DMS114 treated with DMSO at 0.1 percent for 48 hours (cell line): Measurements from ENCODE around the gene SSR1.
A peak's percentile ranks its signal among the peaks of the same experiment; 100 is the strongest.
"Not testable (repeated sequence)": the region's sequence is repeated elsewhere in the genome, so short reads cannot be mapped to it uniquely, and the experiment has no call there.

Experiments used
- DNase-seq: peaks from one replicate; lab custom pipeline; 2025; ENCODE audit not compliant: unreplicated experiment; lab: John Stamatoyannopoulos, UW

Gene SSR1

DNA sequence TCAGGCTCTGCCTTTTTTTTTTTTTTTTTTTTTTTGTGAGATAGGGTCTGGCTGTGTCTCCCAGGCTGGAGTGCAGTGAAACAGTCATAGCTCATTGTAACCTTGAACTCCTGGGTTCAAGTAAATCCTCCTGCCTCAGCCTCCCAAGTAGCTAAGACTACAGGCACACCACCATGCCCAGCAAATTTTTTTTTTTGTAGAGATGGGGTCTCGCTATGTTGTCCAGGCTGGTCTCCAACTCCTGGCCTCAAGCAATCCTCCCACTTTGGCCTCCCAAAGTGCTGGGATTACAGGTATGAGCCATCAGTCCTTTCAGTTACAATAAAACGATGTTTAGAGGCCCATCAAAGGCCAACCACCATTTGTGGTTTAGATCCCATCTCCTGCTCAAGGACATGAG lies 6.4 kb upstream of the SSR1 start:
- DNase-seq = not testable (repeated sequence)

DNA sequence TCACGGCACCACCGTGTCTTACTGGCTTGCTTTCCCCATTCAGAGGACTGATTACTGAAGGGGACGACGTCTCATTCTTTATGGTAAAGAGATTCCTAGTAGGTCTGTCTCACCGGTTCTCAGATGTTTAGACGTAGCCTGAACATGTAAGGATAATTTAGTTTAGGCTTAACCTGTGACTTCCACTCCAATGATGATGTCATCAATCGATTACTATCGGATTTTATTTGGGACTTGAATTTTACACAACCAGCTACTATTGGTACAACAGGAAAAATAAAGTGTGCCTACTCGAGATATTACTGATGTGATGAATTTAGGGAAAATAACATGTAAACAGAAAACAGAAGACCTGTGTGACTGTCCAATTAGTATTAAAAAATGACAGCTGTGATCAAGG lies 4.5 kb upstream of the SSR1 start:
- no peak for DNase-seq

DNA sequence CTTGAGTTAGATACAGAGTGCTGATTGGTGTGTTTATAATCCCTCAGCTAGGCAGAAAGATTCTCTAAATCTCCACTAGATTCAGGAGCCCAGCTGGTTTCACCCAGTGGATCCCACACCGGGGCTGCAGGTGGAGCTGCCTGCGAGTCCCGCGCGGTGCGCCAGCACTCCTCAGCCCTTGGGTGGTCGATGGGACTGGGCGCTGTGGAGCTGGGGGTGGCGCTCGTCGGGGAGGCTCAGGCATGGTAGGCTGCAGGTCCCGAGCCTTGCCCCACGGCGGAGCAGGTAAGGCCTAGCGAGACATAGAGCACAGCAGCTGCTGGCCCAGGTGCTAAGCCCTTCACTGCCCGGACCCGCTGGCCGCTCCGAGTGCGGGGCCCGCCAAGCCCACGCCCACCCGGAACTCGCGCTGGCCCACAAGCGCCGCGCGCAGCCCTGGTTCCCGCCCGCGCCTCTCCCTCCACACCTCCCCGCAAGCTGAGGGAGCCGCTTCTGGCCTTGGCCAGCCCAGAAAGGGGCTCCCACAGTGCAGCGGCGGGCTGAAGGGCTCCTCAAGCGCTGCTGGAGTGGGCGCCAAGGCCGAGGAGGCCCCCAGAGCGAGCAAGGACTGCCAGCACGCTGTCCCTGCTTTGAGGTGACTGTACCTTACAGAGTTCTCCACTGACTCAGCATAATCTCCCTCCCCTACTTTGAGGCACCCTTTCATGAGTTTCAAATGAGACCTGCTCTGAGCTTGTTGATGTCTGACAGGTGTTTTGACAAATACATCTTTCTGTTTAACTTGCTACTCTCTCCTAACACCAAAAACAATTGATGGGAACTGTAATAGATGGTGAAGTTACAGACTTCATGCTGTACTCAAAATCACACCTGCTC lies 3.9 kb upstream of the SSR1 start:
- no peak for DNase-seq

DNA sequence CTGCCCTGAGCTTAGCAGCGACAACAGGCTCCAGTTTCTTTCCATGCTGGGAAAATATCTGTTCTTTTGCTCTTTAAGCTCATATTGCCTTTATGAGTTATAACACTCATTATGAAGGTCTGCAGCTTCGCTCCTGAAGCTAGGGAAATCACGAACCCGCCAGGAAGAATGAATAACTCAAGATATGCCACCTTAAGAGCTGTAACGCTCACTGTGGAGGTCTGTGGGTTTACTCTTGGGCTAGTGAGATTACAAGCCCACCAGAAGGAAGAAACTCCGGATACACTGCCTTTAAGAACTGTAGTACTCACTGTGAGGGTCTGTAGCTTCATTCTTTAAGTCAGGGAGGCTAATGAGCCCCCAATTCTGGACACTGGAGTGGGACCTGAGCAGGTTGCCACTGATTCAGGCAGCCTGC lies 3.0 kb upstream of the SSR1 start:
- DNase-seq = no peak

DNA sequence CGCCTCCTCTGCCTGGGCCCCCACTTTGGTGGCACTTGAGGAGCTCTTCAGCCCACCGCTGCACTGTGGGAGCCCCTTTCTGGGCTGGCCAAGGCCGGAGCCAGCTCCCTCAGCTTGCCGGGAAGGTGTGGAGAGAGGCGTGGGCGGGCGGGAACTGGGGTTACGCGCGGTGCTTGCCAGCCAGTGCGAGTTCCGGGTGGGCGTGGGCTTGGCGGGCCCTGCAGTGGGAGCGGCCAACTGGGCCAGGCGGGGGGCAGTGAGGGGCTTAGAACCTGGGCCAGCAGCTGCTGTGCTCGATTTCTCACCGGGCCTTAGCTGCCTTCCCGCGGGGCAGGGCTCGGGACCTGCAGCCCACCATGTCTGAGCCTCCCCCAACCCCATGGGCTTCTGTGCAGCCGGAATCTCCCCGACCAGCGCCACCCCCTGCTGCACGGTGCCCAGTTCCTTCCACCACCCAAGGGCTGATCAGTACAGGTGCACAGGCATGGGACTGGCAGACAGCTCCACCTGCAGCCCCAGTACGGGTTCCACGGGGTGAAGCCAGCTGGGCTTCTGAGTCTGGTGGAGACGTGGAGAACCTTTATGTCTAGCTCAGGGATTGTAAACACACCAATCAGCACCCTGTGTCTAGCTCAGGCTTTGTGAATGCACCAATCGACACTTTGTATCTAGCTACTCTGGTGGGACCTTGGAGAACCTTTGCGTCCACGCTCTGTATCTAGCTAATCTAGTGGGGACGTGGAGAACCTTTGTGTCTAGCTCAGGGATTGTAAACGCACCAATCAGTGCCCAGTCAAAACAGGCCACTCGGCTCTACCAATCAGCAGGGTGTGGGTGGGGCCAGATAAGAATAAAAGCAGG lies 2.3 kb upstream of the SSR1 start:
- not testable (repeated sequence) for DNase-seq

DNA sequence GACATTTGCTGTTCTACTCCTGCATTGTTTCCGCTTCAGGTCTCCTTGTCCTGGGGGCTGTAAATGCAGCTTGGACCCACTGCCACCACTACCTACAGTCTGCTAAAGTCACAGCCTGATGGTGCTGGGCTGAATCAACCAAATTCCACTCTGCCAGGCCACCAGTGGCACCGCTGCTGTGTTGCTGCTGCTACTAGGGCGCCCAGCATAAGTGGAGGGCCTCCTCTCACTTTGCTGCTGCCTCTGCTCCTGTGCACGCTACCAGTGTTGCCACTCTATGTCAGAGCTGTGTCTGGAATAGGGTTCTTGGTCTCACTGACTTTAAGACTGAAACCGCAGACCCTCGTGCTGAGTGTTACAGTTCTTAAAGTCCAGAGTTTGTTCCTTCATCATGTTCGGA lies 1.4 kb upstream of the SSR1 start:
- DNase-seq = no peak

DNA sequence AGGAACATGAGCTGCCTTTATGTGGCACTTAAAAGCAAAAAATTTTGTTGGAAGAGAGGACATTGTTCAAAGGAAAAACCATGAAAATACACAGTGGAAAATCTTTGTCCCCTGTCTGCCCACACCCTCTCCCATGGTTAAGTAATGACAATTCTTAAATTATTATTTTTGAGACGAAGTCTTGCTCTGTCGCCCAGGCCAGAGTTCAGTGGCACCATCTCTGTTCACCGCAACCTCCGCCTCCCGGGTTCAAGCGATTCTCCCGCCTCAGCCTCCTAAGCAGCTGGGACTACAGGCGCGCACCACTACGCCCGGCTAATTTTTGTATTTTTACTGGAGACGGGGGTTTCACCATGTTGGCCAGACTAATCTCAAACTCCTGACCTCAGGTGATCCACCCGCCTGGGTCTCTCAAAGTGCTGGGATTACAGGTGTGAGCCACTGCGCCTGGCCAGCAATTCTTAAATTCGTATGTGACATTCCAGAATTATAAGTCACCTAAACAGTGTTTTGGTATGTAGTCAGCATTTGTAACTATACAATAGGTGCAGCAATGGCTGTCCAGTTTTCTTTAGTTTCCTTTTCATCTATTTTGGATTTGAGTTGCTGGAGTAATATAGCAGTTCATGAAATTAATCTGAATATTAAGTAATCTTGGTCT lies 636 bp upstream of the SSR1 start:
- DNase-seq = no peak

DNA sequence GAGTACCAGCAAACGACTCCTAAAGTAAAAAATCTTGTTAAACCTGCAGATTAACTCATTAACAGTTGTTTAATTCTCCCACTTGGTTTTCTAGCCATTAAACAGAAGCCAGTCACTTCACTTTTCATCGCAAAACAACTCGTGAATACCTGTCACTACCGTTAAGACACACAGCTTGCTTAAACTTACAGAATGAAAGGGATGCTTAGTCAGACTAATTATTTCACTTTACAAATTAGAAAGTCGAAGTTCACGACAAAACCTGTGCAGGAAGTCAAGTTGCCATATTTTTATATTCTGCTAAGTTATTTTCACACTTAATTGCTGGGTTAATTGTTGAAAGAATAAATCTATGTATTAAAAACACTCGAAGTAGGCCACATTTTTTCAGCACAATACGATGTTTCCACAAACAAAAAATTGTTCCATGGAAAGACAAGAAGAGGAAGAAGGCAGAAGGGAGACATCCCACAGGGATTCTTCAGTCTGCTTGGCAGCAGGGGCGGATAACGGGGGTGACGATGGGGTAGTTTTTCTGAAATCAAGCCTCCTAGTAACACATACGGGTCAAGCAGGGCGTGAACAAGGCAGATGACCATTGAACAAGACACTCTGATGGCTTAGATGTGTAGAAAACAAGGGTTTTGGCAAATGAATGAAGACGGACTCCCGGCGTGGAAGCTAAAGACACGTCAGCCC lies 933 bp downstream of the SSR1 start:
- peak; percentile 27 for DNase-seq

DNA sequence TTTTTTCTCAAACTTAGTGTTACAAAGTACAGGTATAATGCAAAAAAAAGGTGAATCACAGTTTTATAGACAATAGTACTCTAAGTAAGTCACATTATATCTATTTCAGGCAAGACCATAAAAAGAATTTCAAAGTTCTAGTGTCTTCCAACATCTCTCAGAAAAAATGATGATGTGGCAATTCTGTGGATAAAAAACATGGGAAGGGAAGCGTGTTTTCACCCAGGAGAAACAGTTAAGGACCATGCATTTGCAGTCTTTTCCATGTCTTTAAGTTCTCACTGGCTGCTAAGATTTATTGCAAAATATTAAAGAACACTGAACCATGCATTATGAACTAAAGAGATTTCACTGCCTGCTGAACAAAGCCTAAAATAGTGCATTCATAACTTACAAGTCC lies 1.8 kb downstream of the SSR1 start:
- DNase-seq = no peak

DNA sequence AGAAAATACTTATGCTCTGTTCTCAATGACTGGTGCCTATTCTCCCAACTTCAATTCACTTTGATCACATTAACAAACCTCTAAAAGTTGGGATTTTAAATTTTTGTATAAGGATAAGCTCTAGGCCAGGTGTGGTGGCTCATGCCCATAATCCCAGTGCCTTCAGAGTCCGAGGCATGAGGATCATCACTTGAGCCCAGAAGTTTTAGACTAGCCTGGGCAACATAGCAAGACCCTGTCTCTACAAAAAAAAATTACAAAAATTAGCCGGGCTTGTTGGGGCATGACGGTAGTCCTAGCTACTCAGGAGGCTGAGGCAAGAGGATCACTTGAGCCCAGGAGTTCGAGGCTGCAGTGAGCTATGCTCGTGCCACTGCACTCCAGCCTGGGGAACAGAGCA lies 3.9 kb downstream of the SSR1 start:
- DNase-seq = no peak

DNA sequence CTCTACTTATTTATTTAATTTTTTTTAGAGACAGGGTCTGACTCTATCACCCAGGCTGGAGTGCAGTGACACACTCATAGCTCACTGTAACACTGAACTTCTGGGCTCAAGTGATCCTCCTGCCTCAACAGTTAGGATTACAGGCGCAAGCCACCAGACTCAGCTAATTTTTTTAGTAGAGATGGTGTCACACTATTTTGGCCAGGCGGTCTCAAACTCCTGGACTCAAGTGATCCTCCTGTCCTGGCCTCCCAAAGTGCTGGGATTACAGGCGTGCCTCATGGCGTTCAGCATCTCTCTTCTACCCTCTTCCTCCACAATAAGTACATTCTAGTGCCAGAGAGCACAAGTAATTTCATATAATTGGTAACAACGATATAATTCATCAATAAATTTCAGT lies 5.5 kb downstream of the SSR1 start:
- no peak for DNase-seq

DNA sequence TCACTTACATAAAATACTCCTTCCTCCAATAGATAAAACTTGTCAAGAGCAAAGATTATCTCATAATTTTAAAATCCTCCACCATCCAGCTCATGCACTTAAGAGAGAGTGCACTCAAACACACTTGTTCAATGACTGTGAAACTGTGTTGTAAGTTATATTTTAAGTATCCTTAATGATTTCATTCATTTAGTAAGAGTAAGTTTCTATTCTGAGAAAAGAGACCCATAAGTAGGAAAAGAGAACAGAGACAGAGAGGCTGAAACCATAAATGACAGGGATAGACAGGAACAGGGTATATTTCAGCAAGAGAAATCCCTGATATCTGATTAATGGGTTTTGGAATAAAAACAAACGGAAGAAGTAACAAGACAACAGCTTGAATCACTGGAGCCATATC lies 8.2 kb downstream of the SSR1 start:
- no peak for DNase-seq

DNA sequence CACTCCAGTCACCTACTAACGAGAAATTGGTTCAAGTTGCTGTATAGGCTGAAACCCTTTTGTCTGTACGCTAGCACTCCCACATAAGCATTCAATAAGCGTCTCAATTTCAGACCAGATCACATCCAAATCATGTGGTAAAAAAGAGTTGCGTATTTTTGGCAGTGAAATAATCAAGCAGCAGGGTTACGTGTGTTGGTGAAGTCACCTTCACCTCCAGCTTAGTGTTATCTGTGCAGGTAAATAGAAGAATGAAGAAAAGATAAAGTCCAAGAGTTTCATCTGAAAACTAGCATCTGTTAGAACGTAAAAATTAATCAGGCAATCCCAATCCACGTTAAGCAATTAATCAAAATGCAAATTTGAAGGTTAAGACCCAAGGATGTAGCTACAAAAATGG lies 11.3 kb downstream of the SSR1 start:
- no peak for DNase-seq

DNA sequence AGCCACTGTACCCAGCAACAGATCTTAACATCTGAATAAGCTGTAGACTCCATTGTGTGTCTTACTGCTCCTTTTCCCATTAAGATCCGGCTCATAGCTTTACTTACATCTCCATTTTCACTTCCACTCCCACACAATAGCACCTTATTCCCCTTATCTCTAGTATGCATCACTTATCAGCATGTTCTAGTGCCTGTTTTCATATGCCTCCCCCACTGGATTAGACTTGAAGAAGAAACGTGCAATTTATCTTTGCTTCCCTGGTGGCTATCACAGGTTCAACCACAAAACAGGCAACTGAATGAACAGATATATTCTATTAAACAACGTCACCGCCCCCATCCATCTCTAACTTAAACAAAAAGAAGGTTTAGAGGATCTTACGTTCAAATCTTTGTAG lies 12.1 kb downstream of the SSR1 start:
- no peak for DNase-seq

DNA sequence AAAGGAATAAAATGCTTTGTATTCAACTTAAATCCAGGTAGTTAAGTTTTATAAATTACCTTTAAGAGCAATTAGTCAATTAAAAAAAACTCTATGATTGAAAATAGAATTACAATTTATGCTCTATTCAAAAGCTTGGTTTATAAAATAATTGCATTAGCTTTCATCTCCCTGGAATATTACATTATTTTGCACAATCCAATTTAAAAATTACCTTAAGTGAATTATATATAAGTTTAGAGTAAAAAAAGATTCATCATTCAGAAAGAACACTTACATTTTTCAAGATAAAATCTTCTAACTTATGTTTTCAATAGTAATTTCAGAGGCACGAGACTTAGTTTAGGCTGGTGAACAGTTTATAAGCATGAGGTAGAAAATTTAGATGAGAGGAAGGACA lies 14.9 kb downstream of the SSR1 start:
- no peak for DNase-seq

DNA sequence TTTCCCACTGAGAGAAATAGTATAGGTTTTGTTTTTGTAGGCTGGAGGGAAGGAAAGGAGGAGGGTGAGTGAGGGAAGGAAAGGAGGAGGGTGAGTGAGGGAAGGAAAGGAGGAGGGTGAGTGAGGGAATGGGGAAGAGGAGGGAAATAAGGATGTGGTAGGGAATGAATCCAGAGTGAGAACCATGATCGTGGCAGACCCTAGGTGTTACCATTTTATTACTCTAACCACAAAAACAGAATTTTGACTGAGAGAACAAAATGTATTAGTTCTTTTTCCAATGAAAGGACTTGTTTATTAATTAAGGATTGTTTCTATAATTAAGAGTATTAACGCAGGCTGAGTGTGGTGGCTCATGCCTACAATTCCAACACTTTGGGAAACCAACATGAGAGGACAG lies 16.4 kb downstream of the SSR1 start:
- DNase-seq = no peak

DNA sequence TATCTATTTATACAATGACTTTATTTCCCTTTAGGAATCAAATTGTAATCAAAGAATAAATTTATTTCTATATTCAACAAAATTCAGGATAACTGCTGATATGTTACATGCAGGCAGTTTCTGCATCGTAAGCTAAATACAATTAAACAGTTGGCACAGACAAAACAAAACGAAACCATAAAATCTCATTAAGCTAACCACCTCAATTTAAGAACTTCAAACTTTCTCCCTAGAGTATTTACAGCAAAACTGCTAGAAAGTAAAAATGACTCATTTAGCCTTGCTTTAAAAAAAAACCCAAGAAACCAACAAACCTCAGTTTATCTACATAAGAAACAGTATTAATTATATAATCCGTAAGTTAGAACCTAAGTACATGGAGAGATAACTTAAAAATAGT lies 17.1 kb downstream of the SSR1 start:
- DNase-seq = no peak

DNA sequence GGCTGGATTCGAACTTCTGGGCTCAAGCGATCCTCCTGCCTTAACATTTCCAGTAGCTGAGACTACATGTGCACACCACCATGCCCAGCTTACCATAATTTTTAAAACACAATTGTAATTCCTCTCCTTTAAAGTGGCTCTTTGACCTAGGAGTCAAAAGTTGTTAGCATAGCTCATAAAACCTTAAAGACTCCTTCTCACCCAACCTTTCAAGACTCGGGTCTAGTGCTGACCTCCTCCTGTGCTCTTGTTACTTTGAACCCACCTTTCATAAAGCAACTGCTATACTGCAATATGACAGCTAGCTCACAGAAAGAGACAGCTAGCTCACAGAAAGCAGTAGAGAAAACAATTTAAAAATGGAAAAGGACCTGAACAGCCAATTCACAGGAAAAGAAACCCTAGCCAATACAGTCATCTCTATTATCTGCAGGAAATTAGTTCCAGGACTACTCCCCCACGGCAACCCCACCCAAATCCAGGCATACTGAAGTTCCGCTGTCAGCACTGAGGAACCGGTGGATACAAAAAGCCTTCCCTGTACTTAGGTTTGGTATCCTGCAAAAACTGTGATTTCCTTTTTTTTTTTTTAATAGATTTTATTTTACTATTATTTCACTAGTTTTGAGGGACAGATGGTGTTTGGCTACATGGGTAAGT lies 20.3 kb downstream of the SSR1 start:
- DNase-seq = no peak

DNA sequence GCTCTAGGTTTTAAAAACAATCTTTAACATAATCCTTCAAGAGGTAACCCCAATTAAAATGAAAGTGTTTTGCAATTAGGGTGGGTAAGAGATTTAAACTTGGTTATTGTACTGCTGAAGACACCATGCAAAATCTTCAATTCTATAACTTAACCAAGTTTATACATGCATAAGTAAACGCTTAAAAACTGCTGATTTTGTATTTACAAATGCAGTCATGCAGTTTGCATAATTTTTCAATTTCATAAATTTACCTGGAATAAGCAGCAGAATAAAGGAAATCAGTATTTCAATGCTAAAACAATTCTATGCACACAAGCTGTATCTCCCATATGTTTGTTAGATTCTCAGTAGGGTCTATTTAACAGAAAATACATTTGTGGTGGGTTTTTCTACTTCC lies 22.9 kb downstream of the SSR1 start:
- no peak for DNase-seq

DNA sequence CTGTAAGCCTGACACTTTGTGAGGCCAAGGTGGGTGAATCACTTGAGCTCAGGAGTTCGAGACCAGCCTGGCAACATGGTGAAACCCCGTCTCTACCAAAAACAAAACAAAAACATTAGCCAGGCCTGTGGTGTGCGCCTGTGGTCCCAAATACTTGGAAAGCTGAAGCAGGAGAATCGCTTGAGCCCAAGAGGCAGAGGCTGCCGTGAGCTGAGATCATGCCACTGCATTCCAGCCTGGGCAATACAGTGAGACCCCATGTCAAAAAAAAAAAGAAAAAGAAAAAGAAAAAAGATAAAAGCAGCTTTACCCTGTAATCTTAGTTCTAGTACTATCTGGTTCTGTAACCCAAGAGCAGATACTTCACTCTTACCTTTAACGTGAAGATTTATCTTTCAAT lies 27.6 kb downstream of the SSR1 start:
- DNase-seq = no peak

DNA sequence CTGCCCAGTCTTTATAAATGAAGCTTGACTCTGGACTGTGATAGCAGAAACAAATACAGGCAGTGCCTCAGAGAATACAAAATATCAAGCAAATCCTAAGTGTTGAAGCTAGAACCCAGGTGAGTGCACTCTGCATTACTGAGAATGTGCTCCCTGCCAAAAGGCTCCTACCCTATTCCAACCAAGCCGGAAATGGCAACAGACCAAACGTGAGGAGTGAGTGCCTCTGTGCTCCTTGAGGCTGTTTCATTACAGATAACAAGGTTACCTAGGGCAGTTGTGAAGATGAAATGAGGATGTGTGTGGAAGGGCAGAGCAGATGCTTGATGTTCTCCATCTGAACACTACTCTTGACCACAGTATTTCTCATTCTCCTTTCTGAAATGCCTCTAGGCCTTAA lies 29.3 kb downstream of the SSR1 start:
- no peak for DNase-seq
